Uterus (tissue), 4 donors: ENCODE results near the gene ISM2. TPM values are rescaled to one million over a fixed set of nuclear protein-coding genes. Genes with fewer than 3 reads are reported as not detected.

Source experiments
- DNase-seq, 2 donors: peaks; one replicate each; pipeline ENCODE4 v3.0.0-alpha.2; 2019 to 2020
- H3K27ac ChIP-seq, 2 donors: fragments of 200-600 bp; sonication (generic); 1 replicate in 1 of 2; 2 replicates in 1 of 2; pipeline ENCODE4 v1.5.1; 2016 to 2018
- H3K27me3 ChIP-seq, 2 donors: fragments of 200-600 bp; sonication (generic); one replicate each; pipeline ENCODE4 v1.5.1; 2018 to 2019; ENCODE audit warnings: control low read depth in 1 of 2
- H3K36me3 ChIP-seq, 2 donors: fragments of 200-600 bp; sonication (generic); one replicate each; pipeline ENCODE4 v1.5.1; 2019; ENCODE audit warnings: control low read depth in 1 of 2
- H3K4me1 ChIP-seq, 2 donors: fragments of 200-600 bp; sonication (generic); one replicate each; pipeline ENCODE4 v1.5.1; 2018 to 2019; ENCODE audit warnings: control low read depth in 1 of 2
- H3K4me3 ChIP-seq, 2 donors: fragments of 200-600 bp; sonication (generic); 1 replicate in 1 of 2; 2 replicates in 1 of 2; pipeline ENCODE4 v1.5.1; 2018 to 2019; ENCODE audit warnings: mild to moderate bottlenecking in 1 of 2
- H3K9me3 ChIP-seq, 2 donors: fragments of 200-600 bp; sonication (generic); one replicate each; pipeline ENCODE4 v1.5.1; 2019; ENCODE audit warnings: control low read depth in 1 of 2
- CTCF ChIP-seq, 4 experiments: fragments of 200-600 bp in 2 of 4; fragments of 450-650 bp in 2 of 4; sonication (generic) in 2 of 4; IDR thresholded peaks; one replicate each; pipeline ENCODE4 v1.5.1; 2016 to 2019; ENCODE audit warnings: antibody characterized with exemption in 4 of 4, mild to moderate bottlenecking in 2 of 4, moderate library complexity in 1 of 4
- POLR2A ChIP-seq, 2 donors: fragments of 450-650 bp; IDR thresholded peaks; one replicate each; pipeline ENCODE4 v1.6.1; 2016; ENCODE audit warnings: antibody characterized with exemption in 2 of 2, mild to moderate bottlenecking in 1 of 2, moderate library complexity in 1 of 2
- intact Hi-C: fragments of 100-400 bp; cut with DNase I; formaldehyde crosslinking; loops from one replicate; pipeline ENCODE4 v1.15.1; 2023; ENCODE audit warnings: low total_unique reads
- total RNA-seq, 4 donors: library from RNA; depleted of rRNA in 3 of 4; stranded (reverse); fragments of >200 nt in 3 of 4; gene quantifications; one replicate each; pipeline versions ENCODE4 v1.1.0 to v1.2.4, GENCODE V29; 2014 to 2023
- donor health status: DM: yes; HTN: yes; CAD: no.

ISM2 gene
- total RNA-seq, 4 donors from 2014 or later: 0.69 to 1.5 TPM; not detected in 2

GRCh38 chr14:77469539-77469938, 29.1 kb downstream of the ISM2 start:
- Histone ChIP-seq H3K36me3 (no peaks in the 10 kb centered on the region), H3K4me1 (peaks cover 0 to 5% of the 10 kb centered on the region in 2 donors), H3K27ac (no peak overlapping the region), H3K9me3 (no peaks in the 10 kb centered on the region), H3K4me3 (no peak overlapping the region), H3K27me3 (no peaks in the 10 kb centered on the region)
- intact Hi-C loops: no loop called here
- TF ChIP-seq CTCF (IDR thresholded peaks at IDR 0.05): no peak
- no peak for DNase-seq

DNA sequence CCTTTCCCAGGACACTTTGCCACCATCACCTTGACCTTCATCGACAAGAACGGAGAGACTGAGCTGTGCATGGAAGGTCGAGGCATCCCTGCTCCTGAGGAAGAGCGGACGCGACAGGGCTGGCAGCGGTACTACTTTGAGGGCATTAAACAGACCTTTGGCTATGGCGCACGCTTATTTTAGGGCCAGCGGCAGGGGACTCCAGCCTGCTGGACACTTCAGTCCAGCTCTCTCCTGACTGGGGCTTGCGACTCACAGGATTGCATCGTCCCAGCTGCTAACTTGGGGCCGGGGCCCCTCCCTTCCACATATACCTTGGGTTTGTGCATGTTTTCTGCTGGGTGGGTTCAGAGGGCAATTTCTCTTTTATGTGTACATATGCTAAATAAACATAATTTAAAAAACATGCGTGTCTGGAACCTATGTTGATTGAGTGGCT, 29.5 kb downstream of the ISM2 start:
- peaks cover 0 to under 1% of the 10 kb centered on the region in 2 donors for H3K4me1 ChIP-seq
- DNase-seq: no peak
- intact Hi-C loops: no loop called here
- H3K36me3 ChIP-seq: no peaks in the 10 kb centered on the region
- no peak overlapping the region for H3K27ac ChIP-seq
- no peak overlapping the region for H3K4me3 ChIP-seq
- no peak for TF ChIP-seq CTCF (IDR thresholded peaks at IDR 0.05)
- no peak for TF ChIP-seq POLR2A (IDR thresholded peaks at IDR 0.05)
- H3K9me3 ChIP-seq: no peaks in the 10 kb centered on the region
- no peaks in the 10 kb centered on the region for H3K27me3 ChIP-seq

GRCh38 chr14:77467801-77468200, 30.8 kb downstream of the ISM2 start:
- Histone ChIP-seq H3K27ac (no peak overlapping the region), H3K4me1 (no peaks in the 10 kb centered on the region), H3K36me3 (no peaks in the 10 kb centered on the region), H3K4me3 (no peak overlapping the region), H3K27me3 (no peaks in the 10 kb centered on the region), H3K9me3 (no peaks in the 10 kb centered on the region)
- DNase-seq: no peak
- TF ChIP-seq CTCF (IDR thresholded peaks at IDR 0.05): no peak
- no peak for TF ChIP-seq POLR2A (IDR thresholded peaks at IDR 0.05)
- intact Hi-C loops: no loop called here

DNA sequence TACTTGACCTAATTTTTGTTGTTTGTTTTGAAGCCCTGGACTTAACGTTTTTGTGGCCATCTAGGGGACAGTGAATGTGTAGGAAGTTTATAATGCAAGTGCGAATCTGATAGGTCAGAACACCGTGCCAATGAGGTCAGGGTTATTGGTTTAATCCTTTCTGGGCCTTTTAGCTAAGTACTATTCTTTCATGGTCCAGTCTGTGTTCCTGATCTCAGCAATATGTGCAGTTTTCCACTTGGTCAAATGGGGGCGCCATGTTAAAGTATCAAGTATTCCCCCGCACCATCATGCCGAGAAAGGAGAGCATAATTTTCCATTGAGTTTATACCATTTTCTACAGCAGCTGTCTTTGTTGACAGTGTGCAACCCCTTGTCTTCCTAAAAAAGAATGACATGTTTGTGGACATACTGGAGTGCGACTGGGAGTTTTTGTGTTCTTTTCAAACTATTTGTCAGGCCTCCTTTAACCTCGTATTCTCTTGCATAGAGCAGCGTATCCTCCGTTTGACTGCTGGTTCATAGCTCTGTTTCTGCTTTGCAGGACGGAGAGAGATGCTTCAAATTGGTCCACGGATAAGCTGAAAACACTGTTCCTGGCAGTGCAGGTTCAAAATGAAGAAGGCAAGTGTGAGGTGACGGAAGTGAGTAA, 39.4 kb downstream of the ISM2 start:
- TF ChIP-seq POLR2A (IDR thresholded peaks at IDR 0.05): no peak
- TF ChIP-seq CTCF (IDR thresholded peaks at IDR 0.05): peak; percentile 32 to 58 (median 46)
- Histone ChIP-seq H3K9me3 (no peaks in the 10 kb centered on the region), H3K4me3 (peak overlapping the region; percentile 87 to 95), H3K27me3 (no peaks in the 10 kb centered on the region), H3K27ac (peak overlapping the region in 1 of 2 donors; percentile 98), H3K36me3 (no peaks in the 10 kb centered on the region), H3K4me1 (no peaks in the 10 kb centered on the region)
- peak in 1 of 2 donors; percentile 54 for DNase-seq
- intact Hi-C loops: no loop called here

- H3K27ac ChIP-seq: peak overlapping the region; percentile 92 to 98
- no peaks in the 10 kb centered on the region for H3K36me3 ChIP-seq
- H3K4me3 ChIP-seq: peak overlapping the region; percentile 87 to 95
- intact Hi-C loops: no loop called here
- TF ChIP-seq POLR2A (IDR thresholded peaks at IDR 0.05) (no peak), CTCF (IDR thresholded peaks at IDR 0.05) (no peak)
- H3K4me1 ChIP-seq: no peaks in the 10 kb centered on the region
- DNase-seq: no peak
- H3K27me3 ChIP-seq: no peaks in the 10 kb centered on the region
- no peaks in the 10 kb centered on the region for H3K9me3 ChIP-seq
Observed at GRCh38 chr14:77458249-77458950, 40.2 kb downstream of the ISM2 start.
